Neuron (in vitro differentiated cells): ENCODE measurements around the gene VMP1.
"Not testable (repeated sequence)": the region's sequence is repeated elsewhere in the genome, so short reads cannot be mapped to it uniquely, and the experiment has no call there.

Experiments
- H2AFZ ChIP-seq: one replicate; pipeline ENCODE4 v1.6.1; 2013; ENCODE audit warnings: low read depth, mild to moderate bottlenecking, inconsistent platforms, low read length, moderate library complexity
- H3K27me3 ChIP-seq: one replicate; pipeline ENCODE4 v1.6.1; 2013; ENCODE audit warnings: low read length; ENCODE audit not compliant: insufficient read depth
- H3K36me3 ChIP-seq: one replicate; pipeline ENCODE4 v1.6.1; 2013; ENCODE audit warnings: low read length; ENCODE audit not compliant: insufficient read depth
- H3K4me1 ChIP-seq: one replicate; pipeline ENCODE4 v1.6.1; 2013; ENCODE audit warnings: low read length; ENCODE audit not compliant: insufficient read depth
- H3K4me3 ChIP-seq: 2 replicates; pipeline ENCODE4 v1.5.1; 2013; ENCODE audit warnings: mild to moderate bottlenecking, low read length, moderate library complexity
- H3K9me3 ChIP-seq: one replicate; pipeline ENCODE4 v1.6.1; 2013; ENCODE audit warnings: low read length

The VMP1 gene

DNA sequence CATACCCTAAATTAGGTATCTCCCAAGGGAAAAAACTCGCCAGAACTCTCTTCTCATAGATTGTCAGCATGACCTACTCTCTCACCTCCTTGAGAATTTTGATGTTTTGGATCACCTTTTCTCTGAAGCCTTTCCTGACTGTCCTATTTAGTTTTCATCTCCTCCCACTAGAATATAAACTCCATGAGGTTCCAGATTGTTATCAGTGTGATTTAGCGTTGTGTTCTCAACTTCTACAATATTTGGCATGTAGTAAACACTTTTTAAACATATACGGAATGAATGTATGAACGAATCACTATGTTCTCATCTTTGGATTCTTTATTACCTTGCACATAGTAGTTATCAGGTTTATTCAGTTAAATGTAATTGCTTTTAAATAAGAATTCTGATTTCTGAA is 88.7 kb downstream of the VMP1 start:
- Histone ChIP-seq H3K36me3 (no peaks in the 10 kb centered on the region), H3K27me3 (no peaks in the 10 kb centered on the region), H3K4me3 (no peak overlapping the region), H2AFZ (no peak overlapping the region), H3K4me1 (no peaks in the 10 kb centered on the region), H3K9me3 (no peaks in the 10 kb centered on the region)

DNA sequence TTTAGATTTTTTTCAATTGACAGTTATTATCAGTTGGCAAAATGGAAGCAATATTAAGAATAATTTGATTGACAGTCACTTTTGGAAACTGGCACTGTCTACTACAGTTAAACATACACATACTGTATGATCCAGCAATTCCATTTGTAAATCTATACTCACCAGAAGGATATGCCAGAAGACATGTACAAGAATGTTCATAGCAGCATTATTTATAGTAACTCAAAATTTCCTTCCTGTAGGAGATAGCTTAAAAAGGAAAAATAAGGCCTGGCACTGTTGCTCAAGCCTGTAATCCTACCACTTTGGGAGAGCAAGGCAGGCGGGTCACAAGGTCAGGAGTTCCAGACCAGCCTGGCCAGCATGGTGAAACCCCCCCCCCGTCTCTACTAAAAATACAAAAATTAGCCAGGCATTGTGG is 89.3 kb downstream of the VMP1 start:
- H2AFZ ChIP-seq = no peak overlapping the region
- H3K27me3 ChIP-seq = no peaks in the 10 kb centered on the region
- no peaks in the 10 kb centered on the region for H3K36me3 ChIP-seq
- H3K4me3 ChIP-seq = no peak overlapping the region
- no peaks in the 10 kb centered on the region for H3K9me3 ChIP-seq
- H3K4me1 ChIP-seq = no peaks in the 10 kb centered on the region

DNA sequence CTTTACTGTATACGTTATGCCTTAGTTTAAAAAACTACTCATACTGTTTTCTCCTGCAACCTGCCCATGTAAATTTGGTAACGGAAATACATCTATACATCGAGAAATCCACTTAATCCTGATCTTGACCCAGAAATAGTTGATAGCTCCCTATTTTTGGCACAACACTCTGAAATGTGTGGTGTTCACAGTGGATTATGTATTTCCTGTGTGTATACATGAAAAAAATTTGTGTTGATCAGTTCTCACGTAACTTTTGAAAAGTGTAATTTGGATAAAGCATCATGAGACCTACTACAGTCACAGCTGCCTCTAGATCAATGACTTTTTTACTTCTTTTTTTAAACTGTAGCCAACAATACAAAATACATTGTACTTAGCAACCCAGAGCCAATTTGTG is 90.7 kb downstream of the VMP1 start:
- no peaks in the 10 kb centered on the region for H3K9me3 ChIP-seq
- no peaks in the 10 kb centered on the region for H3K27me3 ChIP-seq
- H3K4me3 ChIP-seq = no peak overlapping the region
- no peaks in the 10 kb centered on the region for H3K36me3 ChIP-seq
- H2AFZ ChIP-seq = no peak overlapping the region
- no peaks in the 10 kb centered on the region for H3K4me1 ChIP-seq

DNA sequence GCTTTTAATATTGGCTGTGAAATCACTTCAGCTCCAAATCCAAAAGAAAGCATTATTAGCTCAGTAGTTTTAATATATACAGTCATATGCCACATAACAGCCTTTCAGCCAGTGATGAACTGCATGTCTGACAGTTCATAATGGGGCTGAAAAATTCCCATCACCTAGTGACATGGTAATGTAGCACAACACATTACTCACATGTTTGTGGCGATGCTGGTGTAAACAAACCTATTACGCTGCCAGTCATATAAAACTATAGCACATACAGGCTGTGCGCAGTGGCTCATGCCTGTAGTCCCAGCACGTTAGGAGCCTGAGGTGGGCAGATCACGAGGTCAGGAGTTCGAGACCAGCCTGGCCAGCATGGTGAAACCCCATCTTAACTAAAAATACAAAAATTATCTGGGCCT is 93.1 kb downstream of the VMP1 start:
- Histone ChIP-seq H2AFZ (no peak overlapping the region), H3K4me3 (no peak overlapping the region), H3K27me3 (no peaks in the 10 kb centered on the region), H3K36me3 (no peaks in the 10 kb centered on the region), H3K9me3 (no peaks in the 10 kb centered on the region), H3K4me1 (no peaks in the 10 kb centered on the region)

DNA sequence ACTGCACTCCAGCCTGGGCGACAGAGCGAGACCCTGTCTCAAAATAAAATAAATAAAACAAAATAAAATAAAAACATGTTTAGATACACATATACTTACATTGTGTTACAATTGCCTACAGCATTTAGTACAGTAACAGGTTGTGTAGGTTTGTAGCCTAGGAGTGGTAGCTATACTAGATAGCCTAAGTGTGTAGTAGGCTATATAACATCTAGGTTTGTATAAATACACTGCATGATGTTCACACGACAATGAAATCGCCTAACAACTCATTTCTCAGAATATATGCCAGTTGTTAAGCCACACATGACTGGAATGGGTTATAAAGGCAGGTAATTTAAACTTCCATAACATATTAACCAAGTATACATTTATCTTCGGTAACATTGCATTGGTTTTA is 94.7 kb downstream of the VMP1 start:
- Histone ChIP-seq H3K9me3 (no peaks in the 10 kb centered on the region), H3K4me3 (no peak overlapping the region), H3K27me3 (no peaks in the 10 kb centered on the region), H3K36me3 (no peaks in the 10 kb centered on the region), H2AFZ (no peak overlapping the region), H3K4me1 (no peaks in the 10 kb centered on the region)

DNA sequence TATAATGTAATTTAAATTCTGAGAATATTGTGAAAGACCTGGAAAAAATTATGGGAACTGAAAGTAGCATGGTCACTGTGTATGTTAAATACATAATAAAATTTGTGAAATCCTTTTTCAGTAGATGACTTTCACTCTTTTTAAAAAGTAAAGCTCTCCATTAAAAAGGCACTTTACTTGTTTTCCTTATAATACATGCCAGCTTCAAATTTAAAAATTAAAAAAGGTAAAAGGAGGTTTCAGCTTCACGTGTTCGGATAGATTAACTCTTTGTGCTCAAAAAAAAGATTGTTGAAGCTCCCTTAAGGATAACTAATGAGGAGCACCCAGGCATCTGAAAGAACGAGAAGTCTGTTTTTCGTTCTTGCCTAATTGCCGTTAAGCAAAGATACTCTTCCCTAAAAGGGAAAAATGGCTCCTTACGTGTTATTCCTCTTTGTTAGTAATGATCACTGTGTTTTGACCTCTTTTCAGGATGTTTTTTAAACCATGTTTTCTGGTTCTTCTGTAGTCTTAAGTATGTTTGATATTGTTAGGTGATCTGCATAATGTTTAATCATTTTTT is 97.5 kb downstream of the VMP1 start:
- Histone ChIP-seq H3K36me3 (no peaks in the 10 kb centered on the region), H3K4me1 (no peaks in the 10 kb centered on the region), H3K4me3 (no peak overlapping the region), H3K9me3 (no peaks in the 10 kb centered on the region), H2AFZ (no peak overlapping the region), H3K27me3 (no peaks in the 10 kb centered on the region)

DNA sequence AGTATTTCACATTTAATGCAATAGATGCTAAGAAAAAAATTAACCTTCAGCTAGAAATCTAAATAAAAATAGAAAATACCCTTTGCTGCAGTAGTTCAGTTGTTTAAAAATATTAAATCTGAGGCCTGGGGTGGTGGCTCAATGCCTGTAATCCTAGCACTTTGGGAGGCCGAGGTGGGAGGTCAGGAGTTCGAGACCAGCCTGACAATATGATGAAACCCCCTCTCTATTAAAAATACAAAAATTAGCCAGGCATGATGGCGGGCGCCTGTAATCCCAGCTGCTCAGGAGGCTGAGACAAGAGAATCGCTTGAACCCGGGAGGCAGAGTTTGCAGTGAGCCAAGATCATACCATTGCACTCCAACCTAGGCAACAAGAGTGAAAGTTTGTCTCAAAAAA is 98.9 kb downstream of the VMP1 start:
- H3K36me3 ChIP-seq, H3K27me3 ChIP-seq, H3K4me3 ChIP-seq, H2AFZ ChIP-seq, H3K4me1 ChIP-seq, H3K9me3 ChIP-seq: not testable (repeated sequence)

DNA sequence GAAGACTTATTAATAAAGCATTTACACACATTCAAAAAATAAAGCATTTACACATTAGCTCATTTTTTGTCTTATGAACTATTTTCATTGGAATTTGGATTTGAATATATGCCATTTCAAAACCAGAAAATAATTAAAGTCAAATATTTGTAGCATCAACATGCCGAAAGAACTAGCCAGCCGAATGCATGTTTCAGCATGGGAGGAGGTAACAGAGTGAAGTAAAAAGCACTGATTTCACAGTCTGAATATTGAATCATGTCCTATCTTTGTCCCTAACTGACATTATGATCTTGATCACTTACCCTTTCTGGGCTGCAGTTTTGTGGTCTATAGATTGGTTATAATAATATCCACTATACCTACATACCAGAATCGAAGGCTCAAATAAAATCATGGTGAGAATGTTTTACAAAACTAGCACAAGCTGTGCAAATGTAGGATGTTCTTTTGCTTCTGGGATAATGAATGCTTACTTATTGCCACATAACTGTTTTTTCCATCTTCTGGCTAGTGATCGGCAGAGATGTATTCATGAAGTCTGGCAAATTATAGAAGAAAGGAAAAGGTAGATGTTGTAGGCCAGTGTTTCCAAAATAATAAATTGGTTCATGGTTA is 100.5 kb downstream of the VMP1 start:
- Histone ChIP-seq H3K36me3 (peaks cover 14% of the 10 kb centered on the region), H2AFZ (no peak overlapping the region), H3K4me3 (no peak overlapping the region), H3K9me3 (no peaks in the 10 kb centered on the region), H3K27me3 (no peaks in the 10 kb centered on the region), H3K4me1 (no peaks in the 10 kb centered on the region)

DNA sequence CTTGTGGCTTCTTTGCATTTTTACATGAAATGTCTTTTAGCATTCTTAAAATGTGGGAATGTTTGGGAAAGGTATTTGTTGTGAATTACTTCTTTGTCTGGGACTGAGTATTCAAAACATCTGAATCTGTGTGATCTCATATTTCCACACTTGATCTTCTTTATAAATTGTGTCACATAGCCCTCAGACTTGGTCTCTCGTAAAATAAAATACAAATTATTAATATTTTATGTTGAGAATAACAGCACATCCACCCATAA is 103.4 kb downstream of the VMP1 start:
- Histone ChIP-seq H3K4me1 (no peaks in the 10 kb centered on the region), H3K9me3 (no peaks in the 10 kb centered on the region), H2AFZ (no peak overlapping the region)

DNA sequence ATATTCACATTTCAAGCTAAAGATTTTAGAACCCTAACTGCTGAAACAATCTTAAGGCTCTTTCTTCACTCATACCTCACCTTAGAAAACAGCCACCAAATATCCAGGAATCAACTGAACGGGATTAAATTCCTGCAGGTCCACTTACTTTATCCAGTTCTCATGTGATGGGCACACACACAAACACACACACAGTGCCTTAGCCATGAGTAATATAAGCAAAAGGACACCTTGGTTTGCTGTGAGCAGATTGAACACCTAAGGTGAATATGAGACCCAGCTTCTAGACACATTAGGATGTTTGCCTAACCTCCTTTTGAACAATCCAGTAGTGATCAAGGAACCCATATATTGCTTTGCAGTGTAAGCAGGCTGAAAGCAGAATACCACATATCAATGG is 103.8 kb downstream of the VMP1 start:
- Histone ChIP-seq H3K4me3 (no peak overlapping the region), H3K9me3 (no peaks in the 10 kb centered on the region), H3K36me3 (peaks cover 21% of the 10 kb centered on the region), H3K27me3 (no peaks in the 10 kb centered on the region), H2AFZ (no peak overlapping the region), H3K4me1 (no peaks in the 10 kb centered on the region)

More for the DNA sequence above, 103.4 kb downstream of the VMP1 start:
- no peak overlapping the region for H3K4me3 ChIP-seq
- no peaks in the 10 kb centered on the region for H3K27me3 ChIP-seq
- peaks cover 17% of the 10 kb centered on the region for H3K36me3 ChIP-seq

DNA sequence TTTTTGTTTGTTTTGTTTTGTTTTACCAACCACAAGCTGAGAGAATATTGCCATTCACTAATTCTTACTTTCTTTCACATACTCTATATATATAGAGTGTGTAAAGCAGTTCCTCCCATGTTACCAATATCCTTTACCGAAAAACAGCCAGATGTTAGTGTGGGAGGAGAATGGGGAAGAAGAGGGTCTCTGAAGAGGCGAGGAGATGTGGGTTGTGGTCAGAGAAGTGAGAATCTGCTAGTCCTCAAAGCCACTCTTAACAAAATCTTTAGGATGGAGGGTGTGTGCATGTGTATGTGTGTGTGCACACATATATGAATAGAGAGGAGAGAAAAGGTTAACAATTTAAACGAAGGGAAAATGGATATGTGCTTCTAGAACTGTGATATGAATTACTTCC is 104.7 kb downstream of the VMP1 start:
- no peak overlapping the region for H2AFZ ChIP-seq
- peaks cover 22% of the 10 kb centered on the region for H3K36me3 ChIP-seq
- H3K4me1 ChIP-seq = no peaks in the 10 kb centered on the region
- no peak overlapping the region for H3K4me3 ChIP-seq
- H3K9me3 ChIP-seq = no peaks in the 10 kb centered on the region
- no peaks in the 10 kb centered on the region for H3K27me3 ChIP-seq

DNA sequence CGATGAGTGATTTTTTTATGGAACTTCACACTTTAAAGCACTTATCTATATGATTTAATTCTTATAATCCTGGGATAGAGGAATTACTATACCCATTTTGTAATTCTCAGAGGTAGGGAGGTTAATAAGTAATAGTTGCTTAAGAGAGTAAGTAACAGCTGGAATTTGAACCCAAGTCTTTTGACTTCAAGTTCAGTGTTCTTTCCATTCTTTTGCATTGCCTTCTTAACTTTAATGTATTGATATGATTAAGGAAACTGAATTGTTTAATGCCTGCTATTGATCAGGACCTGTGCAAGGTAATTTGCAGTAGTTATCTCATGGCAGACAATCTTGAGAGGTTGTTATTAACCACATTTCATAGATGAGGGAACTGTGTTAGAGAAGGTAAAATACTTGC is 106.8 kb downstream of the VMP1 start:
- peaks cover 22% of the 10 kb centered on the region for H3K36me3 ChIP-seq
- no peaks in the 10 kb centered on the region for H3K9me3 ChIP-seq
- no peaks in the 10 kb centered on the region for H3K4me1 ChIP-seq
- H3K4me3 ChIP-seq = no peak overlapping the region
- H3K27me3 ChIP-seq = no peaks in the 10 kb centered on the region
- no peak overlapping the region for H2AFZ ChIP-seq

DNA sequence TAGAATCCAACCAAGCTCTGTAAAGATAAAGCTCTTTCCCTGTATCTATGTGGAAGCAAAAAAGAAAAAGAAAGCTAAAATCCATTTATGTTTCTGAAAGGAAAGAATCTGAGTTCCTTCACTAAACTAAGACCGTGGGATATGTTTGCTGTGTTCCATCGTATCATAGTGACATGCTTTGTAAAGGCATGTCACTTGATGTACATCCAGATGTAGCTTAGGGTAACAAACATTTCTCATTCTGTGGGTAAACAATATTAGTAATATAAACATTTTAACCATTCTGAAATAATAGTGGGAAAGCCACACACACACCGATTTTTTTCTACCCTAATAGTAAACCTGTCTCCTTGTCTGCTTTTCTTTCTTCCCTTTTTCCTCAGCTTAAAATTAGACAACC is 107.2 kb downstream of the VMP1 start:
- Histone ChIP-seq H3K4me3 (no peak overlapping the region), H3K36me3 (peaks cover 22% of the 10 kb centered on the region), H3K4me1 (no peaks in the 10 kb centered on the region), H3K27me3 (no peaks in the 10 kb centered on the region), H3K9me3 (no peaks in the 10 kb centered on the region), H2AFZ (no peak overlapping the region)

DNA sequence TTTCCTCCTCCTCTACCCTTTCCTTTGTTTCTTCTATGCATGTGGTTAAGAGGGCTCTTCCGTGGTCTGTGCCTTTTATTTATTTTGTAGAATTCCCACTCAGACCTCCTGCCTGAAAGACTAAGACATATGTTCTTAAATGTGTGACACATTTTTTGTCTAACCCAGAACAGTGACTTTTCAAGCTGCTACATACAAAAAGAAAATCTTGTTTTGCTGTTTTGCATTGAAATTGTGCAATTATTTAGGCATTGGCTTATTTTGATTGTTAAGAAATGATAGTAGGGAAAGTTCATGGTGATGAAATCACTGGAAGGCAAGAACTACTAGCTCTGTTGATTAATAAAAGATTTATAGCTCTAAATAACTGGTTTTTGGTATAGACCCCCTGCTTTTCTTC is 108.5 kb downstream of the VMP1 start:
- no peaks in the 10 kb centered on the region for H3K27me3 ChIP-seq
- no peak overlapping the region for H3K4me3 ChIP-seq
- H3K36me3 ChIP-seq = peaks cover 21% of the 10 kb centered on the region
- H3K4me1 ChIP-seq = no peaks in the 10 kb centered on the region
- H2AFZ ChIP-seq = no peak overlapping the region
- H3K9me3 ChIP-seq = no peaks in the 10 kb centered on the region
